Inferior parietal cortex (tissue), 1 donor: ENCODE results near the gene PRKCZ.

Source experiments
- DNase-seq: peaks from one replicate; pipeline ENCODE4 v3.0.0-alpha.2; 2016; ENCODE audit errors: extremely low spot score

PRKCZ gene

DNA sequence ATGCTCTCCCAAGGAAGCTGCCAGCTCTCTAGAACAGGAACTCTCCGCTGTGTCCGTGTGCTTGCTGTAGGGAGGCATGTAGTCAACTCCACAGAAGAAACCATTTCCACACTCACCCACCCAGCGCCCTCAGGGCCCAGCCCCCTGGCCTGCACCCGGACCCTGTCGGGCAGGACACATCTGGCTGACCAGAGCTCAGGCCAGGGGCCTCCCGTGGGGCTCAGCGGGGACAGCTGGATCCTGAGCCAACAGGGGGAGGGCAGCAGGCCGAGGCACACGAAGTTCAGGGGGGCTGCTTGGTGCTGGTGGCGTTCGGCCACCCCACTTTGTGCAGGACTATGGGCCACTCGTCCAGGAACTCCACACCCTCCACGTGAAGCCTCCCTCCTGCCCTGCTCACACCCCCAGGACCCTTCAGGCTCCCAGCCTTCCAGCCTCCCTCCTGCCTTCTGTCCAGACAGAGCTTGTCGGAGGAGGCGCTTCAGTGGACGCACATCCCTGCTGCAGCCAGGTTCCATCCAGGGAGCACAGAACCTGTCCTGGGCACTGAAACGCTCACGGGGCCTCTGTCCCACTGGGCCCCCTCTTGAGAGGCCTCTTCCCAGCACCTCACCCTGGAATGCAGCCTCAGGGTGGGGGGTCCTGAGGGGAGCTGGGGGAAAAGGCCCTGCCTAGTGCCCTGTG, 159.3 kb downstream of the PRKCZ start:
- no peak for DNase-seq

DNA sequence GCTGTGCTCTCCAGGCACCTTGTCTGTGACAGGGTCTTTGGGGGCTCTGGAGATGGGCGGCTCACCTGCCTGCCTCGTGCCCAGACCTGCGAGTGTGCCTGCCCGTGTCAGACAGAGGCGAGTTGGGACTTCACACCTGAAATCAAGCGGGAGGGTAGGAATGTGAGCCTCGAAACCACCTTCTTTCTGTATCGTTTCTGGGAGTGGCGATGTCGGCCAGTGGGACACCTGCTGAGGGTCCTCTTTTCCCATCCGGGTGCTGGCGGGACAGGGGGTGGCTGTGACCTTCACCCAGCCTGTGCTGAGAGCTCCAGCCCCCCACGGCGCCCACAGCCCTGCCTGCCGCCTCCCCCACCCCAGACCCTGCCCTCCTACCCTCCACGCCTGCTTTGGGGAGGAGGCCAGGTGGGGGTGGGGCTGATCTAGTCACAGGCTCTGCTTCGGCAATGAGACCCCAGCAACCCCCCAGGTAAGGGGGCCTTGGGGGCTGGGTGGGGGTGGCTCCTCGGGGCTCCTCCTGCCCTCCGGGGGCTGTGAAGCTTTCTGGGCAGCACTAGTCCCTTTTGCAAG, 160.0 kb downstream of the PRKCZ start:
- no peak for DNase-seq

DNA sequence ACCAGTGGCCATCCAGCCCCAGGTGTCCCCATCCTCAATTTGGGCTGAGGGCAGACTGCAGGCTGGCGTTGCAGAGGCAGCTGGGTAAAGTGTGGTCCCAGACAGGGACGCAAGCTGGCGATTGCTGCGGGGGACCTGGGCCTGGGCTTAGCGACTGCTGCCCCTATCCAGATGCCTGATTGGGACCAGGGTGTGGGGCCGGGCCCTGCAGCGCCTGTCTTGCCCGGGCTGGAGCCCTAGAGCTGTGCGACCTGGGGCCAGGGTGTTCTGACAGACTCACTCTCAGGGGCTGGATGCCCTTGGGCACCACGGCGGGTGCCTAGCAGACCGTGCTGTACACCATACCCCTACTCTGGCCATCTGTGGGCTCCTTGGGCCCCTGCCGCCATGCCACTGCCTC, 160.6 kb downstream of the PRKCZ start:
- DNase-seq, result no peak

DNA sequence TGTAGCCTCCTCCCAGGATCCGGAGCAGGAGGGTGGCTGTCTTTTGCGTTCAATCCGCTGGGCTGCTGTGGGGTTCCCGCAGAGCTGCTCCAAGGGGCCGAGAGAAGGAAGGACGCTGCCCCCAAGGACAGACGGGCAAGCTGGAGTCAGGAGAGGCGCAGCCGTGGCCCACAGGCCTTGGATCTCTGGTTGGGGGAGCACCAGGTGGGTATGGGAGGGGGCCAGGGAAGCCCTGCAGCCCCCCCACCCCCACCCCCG, 162.0 kb downstream of the PRKCZ start:
- DNase-seq, result no peak

DNA sequence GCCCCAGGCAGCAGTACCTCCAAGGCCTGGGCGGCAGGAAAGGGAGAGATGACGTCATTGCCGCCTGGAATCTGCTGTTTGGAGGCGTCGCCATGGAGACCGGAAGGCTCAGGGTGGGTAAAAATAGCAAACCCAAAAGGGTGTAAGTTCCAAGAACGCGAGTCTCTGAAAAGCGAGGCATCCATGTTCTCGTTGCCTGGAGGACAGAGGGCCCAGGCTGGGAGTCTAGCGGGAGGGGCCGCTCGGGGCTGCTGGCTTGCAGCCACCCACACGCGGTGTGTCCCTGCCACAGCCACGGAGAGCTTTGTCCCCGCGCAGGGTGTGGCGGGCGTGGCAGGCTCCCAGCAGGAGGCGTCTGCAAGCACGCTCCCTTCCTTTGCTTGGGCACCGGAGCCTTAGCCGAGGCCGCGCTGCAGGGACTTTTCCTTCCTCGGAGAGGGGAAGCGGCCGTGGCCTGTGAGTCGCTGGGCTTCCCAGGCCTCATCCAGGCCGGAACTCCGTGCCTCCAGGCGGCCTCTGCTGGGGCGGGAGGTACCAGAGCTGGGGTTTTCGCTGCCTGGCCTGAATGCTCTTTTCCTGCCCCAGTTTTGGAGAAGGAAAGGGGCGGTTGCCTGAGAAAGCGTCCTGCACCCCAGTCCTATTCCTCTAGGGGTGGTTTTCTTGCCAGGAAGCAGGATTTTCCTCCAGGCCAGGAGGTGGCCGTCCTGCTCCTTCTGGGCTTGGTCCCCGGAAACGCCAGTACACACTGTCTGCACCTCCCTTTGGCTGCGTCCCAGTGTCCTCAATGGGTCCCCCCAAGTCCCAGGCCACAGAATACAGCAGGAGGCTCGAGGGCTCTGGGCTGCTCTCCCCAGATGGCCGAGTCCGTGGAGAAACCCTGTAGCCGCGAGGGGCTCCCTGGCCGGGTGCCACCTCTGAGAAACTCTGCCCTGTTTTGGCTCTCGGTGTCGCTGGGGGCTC, 162.6 kb downstream of the PRKCZ start:
- DNase-seq, result peak; percentile 81

DNA sequence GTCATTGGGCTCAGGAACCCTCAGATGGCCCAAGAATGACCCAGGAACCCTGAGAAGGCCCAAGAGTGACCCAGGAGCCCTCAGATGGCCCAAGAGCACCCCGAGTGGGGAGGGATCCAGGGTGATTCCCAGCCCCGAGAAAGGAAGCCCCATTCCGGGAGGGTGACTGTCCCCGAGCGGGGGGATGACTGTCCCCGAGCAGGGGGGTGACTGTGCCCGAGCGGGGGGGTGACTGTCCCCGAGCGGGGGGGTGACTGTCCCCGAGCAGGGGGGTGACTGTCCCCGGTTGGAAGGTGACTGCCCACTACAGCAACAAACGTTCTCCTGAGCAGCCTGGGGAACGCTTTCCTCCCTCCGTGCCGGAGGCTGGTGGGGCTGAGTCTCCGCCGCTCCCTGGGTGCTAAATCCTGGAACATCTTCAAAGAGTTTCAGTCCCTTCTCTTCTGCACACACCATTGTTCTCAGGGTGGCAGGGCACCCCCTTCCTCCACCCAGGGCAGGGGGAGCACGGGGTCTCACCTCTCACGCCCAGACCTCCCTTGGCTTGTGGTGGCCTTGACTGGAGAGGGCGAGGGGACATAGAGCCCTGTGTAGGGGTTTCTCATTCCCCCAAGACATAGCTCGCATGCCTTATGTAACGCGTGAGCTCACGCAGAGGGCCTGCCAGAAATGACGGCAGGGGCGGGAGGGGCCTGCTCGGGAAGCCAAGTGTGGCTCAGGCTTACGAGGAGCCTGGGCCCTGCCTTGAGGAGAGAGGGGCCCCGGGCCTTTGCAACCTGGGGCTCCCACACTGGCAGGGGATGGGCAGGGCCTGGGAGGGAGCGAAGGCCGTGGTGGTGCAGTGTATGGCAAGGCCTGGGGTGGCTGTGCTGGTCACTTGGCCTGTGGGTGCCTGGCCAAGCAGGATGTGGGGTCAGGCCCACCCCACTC, 163.6 kb downstream of the PRKCZ start:
- DNase-seq, result peak; percentile 70

DNA sequence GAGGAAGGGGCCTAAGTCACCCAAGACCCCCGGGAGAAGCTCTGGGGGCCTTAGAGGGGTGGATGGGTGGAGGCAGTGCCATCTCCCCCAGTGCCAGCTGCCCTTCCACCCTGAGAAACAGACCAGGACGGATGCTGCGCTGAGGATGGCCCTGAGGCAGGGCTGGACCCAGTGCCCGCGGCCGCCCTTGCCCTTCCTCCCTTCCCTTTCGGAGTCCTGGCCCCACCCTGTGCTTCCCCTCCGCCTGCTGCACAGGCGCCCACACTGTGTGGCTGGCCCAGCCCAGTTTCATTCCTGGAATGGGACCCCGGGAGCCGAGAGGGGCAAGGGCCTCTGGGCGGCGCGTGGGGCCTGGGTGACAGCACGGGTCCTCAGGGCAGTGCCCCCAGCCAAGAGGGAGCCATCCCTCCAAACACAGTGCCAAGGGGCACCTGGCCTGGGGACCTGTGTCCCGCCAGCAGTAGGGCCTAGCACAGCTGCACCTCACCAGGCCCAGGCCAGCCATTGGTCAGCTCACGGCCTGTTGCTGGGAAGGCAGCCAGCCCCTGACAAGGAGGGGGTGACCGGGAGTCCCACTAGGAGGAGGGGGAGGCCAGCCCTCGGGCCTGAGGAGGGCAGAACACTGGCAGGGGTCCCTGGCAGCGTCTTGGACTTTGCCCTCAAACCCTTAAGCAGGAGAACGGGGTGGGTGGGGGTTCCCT, 164.5 kb downstream of the PRKCZ start:
- DNase-seq, result no peak

DNA sequence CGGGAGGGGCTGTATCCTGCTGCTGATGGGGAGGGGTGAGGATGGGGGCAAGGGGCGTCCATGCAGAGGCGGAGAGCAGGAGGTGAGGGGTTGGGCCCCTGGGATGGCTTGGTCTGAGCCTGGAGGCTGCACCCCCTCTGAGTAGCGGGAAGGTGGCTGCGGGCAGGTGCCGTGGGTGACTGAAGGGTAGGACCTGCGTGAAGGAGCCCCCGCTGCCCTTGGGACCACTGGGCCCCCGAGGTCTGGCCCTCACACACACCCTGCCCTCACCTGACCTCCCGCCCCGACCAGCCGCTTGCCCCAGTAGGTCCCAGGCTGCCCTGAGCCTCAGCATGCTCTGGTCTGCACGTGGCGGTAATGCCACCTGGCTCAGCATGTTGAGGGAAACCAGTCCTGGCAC, 165.1 kb downstream of the PRKCZ start:
- no peak for DNase-seq

DNA sequence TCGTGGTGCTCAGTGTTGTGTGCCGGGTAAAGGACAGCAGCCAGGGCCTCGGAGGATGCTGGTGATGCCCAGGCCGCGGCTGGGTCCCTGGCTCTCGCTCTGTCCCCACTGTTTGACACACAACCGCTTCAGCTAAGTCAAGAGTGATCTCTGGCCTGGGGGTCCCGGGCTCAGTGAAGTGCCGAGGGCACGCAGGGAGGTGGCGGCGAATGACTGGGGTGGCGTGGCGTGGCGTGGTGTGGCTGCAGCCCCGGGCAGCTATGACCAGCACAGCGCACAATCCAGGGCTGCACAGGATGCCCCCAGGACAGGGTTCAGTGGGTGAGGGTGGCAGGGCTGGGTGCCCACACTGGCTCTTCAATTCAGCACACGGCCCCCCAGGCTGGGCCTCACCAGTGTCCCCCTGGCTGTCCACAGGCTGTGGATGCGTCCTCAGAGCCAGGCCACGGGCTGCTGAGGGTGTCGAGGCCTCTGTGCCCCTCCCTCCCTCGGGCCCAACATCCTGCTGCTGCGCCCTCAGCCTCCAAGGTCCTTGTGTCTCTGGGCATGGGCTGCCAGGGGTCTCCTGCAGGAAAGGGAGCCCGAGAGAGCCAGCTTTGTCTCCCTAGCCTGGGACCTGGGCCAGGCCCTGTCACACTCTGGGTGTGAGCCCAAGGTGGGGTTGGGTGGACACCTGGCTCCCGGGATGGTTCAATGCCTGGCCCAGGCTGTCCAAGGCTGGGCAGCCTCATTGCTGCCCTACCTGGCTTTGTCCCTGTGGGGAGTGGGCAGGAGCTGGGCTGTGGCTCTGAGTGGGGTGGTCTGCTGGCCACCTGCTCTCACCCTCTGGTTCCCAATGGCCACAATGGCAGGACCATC, 165.9 kb downstream of the PRKCZ start:
- no peak for DNase-seq

DNA sequence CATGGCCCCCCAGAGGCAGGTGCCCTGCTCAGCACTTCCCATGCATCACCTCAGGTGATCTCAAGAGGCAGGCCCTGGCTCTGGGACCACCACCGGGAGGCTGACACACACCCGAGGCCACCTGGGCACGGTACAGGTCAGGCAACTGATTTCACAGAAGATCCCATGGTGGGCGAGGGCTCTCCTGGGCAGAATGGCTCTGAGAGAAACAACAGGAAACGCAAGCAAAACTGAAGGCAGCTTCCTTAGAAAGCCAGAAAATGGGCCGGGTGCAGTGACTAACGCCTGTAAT, 166.5 kb downstream of the PRKCZ start:
- DNase-seq, result no peak

DNA sequence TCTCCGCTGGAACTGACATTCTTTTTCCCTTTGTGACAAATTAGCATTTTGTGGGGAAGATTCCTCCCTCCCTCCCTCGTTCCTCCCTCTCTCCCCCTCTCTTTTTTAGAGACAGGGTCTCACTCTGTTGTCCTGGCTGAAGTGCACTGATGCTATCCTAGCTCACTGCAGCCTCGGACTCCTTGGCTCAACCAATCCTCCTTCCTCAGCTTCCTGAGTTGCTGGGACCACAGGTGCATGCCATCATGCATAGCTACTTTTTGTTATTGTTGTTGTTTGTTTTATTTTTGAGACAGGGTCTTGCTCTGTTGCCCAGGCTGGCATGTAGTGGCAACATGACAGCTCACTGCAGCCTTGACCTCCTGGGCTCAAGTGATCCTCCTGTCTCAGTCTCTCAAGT, 171.1 kb downstream of the PRKCZ start:
- no peak for DNase-seq

DNA sequence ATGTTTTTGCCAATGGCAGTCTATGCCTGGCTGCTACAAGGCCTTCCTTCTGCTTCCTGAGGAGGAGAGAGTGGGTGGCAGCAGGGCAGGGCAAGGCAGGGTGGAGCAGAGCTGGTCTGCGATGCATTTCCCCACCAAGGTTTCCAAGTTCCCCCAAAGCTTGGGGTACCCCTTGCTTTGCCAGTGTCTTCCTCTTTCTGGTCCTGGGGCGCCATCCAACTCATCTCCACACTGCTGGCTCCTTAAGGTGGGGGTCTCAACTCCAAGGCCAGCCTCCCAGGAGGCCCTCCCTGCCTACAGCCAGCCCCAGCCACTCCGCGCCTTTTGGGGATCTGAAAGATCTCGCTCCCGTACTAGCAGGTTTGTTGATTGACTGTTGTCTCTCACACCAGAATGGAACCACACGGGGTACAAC, 174.0 kb downstream of the PRKCZ start:
- no peak for DNase-seq

DNA sequence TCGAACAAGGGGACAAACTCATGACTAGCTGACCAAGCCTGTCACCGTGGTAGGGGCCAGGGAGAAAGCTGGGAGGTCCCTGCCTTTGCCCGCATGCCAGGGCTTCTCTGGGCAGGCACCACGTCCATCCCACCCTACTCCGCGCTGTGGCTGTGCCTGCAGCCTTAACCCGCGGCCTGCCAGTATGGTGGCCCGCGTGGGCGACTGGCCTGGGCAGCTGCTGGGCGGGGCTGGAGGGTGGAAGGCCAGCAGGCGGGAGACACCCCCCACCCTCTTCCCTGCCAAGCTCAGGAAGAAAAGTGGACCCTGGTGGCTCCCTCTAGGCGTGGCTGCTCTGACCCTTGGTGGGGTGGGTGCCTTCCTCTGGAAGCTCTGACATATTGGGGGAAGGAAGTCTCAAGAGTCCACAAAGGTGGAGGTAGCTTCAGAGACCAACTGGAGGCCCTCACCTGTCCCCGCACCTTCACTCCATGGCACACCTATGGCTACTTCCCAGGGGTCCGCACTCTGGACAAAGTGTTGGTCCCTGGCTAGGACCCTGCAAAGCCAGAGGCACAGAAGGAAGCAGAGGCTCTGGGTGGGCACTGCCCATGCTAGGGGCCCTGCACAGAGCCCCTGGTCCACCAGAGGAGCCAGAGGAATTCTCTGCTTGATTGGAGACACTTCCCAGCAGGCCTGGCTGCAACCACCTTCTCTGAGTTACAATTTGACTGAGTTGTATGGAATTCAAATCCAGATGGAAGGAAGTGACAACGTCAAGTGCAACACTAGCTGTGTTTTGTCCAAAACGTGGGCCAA, 174.6 kb downstream of the PRKCZ start:
- DNase-seq, result no peak

DNA sequence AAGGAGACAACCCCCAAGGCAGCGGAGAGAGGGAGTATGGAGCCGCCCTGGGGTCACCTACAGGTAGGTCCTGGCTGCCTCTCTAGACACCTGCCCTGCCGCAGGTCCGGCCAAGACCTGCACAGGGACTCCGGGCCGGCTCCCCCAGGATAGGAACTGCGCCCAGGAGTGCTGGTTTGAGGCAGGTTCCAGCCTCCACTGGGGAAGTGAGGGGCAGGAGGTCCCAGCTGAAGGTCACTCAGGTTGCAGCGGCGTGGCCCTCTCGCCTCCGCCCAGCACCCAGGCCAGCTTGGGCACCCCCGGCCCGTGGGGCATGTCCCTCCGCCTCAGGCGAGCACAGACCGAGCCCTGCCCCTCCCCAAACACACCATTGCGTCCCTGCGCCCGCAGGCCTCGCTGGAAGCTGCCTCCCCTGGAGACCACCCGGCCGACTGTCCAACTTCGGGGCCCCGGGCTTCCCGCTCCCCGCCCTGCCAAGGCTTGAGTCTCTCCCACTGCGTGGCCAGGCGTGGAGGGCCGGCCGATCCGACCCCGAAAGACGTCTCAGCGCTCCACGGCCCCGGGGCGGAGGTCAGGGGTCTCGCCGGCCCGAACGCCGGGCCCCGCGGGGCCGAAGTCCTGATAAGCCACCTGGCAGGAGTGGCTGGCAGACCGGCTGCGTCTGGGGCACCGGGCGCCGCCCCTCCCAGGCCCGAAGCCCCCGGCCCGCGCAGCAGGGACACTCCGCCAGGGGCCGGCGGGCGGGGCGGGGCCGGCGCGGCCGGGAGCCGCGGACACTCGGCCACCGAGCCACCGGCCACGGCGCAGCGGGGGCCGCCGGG, 176.5 kb downstream of the PRKCZ start:
- no peak for DNase-seq

DNA sequence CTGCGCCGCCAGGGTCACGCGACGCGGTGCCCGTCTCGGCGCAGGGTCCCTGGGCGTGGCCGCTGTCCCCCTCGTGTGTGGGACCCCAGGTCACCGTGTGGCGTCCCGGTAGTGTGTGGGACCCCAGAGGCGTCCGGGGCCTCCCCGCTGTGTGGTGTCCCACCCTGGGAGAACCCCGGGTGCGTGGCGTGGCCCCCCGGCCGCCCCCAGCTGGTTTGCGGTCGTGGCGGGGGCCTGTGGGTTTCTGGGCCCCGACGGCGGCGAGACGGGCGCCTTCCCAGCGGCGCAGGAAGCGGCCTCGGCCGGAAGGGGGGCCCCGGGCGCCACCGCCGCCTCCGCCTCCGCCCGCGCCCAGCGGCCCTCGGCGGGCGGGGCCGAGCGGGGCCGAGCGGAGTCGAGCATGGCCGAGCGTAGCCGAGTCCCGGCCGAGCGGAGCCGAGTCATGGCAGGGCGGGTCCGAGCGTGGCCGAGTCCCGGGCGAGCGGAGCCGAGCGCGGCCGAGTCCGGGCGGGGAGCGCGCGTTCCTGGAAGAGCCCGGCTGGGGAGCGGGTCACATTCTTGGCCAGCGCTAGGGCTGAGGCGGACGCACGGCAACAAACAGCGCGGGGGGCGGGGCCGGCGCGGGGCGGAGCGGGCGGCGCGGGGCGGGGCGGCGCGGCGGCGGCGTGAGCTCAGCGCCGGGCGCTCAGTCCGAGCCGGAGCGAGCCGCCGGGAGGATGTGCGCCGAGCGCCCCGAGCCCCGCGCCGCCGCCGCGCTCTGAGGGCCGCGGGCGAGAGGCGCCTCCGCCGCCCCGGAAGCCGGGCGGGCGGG, 177.3 kb downstream of the PRKCZ start:
- peak; percentile 93 for DNase-seq

DNA sequence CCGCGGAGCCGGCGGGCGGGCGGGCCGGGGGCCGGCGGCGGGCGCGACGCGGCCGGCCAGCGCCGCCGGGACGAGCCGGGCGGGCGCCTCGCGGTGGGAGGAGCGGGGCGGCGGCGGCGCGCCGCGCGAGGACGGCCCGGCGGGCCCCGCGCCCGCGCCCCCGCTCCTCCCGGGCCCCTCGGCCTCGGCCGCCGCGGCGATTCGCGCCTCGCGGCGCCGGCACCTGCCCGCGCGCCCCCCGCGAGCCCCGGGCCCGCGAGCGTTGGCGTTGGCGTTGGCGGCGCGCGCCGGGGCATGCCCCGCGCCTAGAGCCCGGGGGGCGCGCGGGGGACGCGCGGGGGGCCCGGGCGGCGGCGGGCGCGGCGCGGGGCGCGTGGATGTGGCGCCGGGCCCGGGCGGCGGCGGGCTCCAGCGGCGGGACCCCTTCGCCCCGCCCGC, 178.0 kb downstream of the PRKCZ start, which contains the start of gene SKI:
Gene SKI, plus strand, starts transcription at position 163 of the 438 bp plus-strand sequence. CDS start 448 bp downstream, outside the sequence.
- DNase-seq, result no peak

DNA sequence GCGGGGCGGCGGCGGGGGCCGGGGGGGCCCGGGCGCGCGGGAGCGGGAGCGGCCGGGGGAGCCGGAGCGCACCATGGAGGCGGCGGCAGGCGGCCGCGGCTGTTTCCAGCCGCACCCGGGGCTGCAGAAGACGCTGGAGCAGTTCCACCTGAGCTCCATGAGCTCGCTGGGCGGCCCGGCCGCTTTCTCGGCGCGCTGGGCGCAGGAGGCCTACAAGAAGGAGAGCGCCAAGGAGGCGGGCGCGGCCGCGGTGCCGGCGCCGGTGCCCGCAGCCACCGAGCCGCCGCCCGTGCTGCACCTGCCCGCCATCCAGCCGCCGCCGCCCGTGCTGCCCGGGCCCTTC, 178.5 kb downstream of the PRKCZ start:
- DNase-seq, result no peak
